Melanocyte of skin (primary cell): Measurements from ENCODE around the gene RHBG. TPM values are rescaled to one million over a fixed set of nuclear protein-coding genes. Genes with fewer than 3 reads are reported as not detected.

Experiments
- small RNA-seq, 2 donors: library from RNA; depleted of rRNA; stranded (forward); fragments of <200 nt; gene quantifications; one replicate each; pipeline ENCODE3, GENCODE V24; 2012
- total RNA-seq, 2 donors: library from RNA; depleted of rRNA; stranded (reverse); fragments of >200 nt; gene quantifications; 2 replicates each; pipeline ENCODE4 v1.2.3, GENCODE V29; 2012

RHBG gene, protein sequence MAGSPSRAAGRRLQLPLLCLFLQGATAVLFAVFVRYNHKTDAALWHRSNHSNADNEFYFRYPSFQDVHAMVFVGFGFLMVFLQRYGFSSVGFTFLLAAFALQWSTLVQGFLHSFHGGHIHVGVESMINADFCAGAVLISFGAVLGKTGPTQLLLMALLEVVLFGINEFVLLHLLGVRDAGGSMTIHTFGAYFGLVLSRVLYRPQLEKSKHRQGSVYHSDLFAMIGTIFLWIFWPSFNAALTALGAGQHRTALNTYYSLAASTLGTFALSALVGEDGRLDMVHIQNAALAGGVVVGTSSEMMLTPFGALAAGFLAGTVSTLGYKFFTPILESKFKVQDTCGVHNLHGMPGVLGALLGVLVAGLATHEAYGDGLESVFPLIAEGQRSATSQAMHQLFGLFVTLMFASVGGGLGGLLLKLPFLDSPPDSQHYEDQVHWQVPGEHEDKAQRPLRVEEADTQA
- not detected for total RNA-seq

DNA sequence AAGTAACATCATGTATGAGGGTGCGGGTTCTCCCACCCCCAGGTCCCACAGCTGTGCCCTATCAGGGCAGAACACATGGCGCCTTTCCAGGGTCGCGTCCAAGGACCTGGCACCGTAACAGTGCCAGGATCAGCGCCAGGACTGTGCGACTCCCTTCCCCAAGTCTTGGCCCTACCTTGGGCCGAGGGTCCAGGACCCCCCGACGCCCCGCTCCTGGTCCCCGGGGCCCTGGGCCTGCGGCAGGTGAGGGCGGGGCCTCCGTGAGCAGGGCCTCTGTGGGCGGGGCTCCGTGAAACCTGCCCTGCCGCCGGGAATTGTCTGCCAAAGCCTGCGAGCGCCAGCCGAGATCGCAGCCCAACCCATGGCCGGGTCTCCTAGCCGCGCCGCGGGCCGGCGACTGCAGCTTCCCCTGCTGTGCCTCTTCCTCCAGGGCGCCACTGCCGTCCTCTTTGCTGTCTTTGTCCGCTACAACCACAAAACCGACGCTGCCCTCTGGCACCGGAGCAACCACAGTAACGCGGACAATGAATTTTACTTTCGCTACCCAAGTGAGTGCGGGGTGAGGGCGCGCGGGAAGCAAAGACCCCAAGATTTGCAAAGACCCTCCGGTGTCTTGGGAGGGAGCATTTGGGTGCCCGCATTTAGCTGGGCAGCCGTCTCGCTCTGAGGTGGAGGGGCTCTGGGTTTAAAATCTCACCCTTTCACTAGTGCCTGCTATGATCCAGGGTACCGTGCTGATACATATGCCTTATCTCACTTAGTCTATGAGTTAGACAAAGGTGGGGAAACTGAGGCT, at the start of gene RHBG:
Gene RHBG, plus strand, starts transcription at position 323 of the 796 bp plus-strand sequence. Its CDS starts 39 bp downstream, at position 362.

GRCh38 chr1:156338180-156338976, 30.6 kb upstream of the RHBG start, which contains the start of the genes CCT3 and TSACC:
TSS of gene CCT3 (minus strand) at chr1:156338292. CDS start at chr1:156338184, 108 bp downstream.
TSS of gene TSACC (plus strand) at chr1:156338526. CDS start at chr1:156339758, 1,232 bp downstream.

Small RNA genes within 50 kb of the gene (small RNA-seq; reads per million reads assigned to genes)
- 0 reads per million in 2 donors for gene MIR9-1

Other genes starting within 250 kb of the RHBG start
- gene SEMA4A, start 215.6 kb upstream of the RHBG start, total RNA-seq, result under 1 TPM; 0.67 to 0.69 TPM
- 10 to 100 TPM; 25.5 to 28.0 TPM for gene SLC25A44, start 175.1 kb upstream of the RHBG start, total RNA-seq
- 10 to 100 TPM; 35.8 to 57.9 TPM for gene PMF1, start 156.2 kb upstream of the RHBG start, total RNA-seq
- gene BGLAP, start 127.0 kb upstream of the RHBG start, total RNA-seq, result under 1 TPM in 1 of 2 donors, not detected in 1; 0.33 TPM
- 1 to 10 TPM in 1 of 2 donors, under 1 TPM in 1; 0.67 to 1.4 TPM for gene PAQR6, start 121.2 kb upstream of the RHBG start, total RNA-seq
- 10 to 100 TPM; 54.4 to 63.6 TPM for gene SMG5, start 86.4 kb upstream of the RHBG start, total RNA-seq
- 1 to 10 TPM; 1.3 to 1.4 TPM for gene TMEM79, start 84.9 kb upstream of the RHBG start, total RNA-seq
- 100 to 1,000 TPM; 236 to 244 TPM for gene GLMP, start 73.5 kb upstream of the RHBG start, total RNA-seq
- not detected for gene VHLL, start 69.9 kb upstream of the RHBG start, total RNA-seq
- gene CCT3, start 30.9 kb upstream of the RHBG start, total RNA-seq, result 100 to 1,000 TPM; 425 to 719 TPM
- 1 to 10 TPM in 1 of 2 donors, not detected in 1; 1.0 TPM for gene TSACC, start 30.7 kb upstream of the RHBG start, total RNA-seq
- 10 to 100 TPM; 17.6 to 18.2 TPM for gene MEF2D, start 131.6 kb downstream of the RHBG start, total RNA-seq
- 10 to 100 TPM; 26.8 to 31.6 TPM for gene IQGAP3, start 203.4 kb downstream of the RHBG start, total RNA-seq
- gene TTC24, start 210.5 kb downstream of the RHBG start, total RNA-seq, result not detected
- gene NAXE, start 222.6 kb downstream of the RHBG start, total RNA-seq, result 100 to 1,000 TPM; 112 to 129 TPM
- gene GPATCH4, start 232.3 kb downstream of the RHBG start, total RNA-seq, result 10 to 100 TPM; 18.2 to 26.6 TPM